ENCODE results near the gene PAX7.

DNA sequence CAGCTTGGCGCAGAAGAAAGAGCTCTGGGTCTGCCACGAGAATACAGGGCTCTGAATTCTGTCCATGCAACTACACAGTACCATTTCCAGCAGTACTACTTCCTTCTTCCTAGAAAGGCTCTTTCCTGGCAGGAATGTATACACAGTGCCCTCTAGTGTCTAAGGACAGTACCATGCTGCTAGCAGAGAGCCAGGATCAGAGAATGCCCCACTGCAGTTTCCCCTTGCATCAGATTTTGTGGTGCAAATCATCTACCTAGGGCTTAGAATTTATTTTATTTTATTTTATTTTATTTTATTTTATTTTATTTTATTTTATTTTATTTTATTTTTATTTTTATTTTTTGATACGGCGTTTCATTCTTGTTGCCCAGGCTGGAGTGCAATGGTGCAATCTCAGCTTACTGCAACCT lies 50.8 kb downstream of the PAX7 start:
- TF ChIP-seq, protein P1, sequence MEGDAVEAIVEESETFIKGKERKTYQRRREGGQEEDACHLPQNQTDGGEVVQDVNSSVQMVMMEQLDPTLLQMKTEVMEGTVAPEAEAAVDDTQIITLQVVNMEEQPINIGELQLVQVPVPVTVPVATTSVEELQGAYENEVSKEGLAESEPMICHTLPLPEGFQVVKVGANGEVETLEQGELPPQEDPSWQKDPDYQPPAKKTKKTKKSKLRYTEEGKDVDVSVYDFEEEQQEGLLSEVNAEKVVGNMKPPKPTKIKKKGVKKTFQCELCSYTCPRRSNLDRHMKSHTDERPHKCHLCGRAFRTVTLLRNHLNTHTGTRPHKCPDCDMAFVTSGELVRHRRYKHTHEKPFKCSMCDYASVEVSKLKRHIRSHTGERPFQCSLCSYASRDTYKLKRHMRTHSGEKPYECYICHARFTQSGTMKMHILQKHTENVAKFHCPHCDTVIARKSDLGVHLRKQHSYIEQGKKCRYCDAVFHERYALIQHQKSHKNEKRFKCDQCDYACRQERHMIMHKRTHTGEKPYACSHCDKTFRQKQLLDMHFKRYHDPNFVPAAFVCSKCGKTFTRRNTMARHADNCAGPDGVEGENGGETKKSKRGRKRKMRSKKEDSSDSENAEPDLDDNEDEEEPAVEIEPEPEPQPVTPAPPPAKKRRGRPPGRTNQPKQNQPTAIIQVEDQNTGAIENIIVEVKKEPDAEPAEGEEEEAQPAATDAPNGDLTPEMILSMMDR (IDR thresholded peaks at IDR 0.05) = peak in 5 of 7 experiments; percentile 13 to 45 (median 27)
- TF ChIP-seq POLR2A (IDR thresholded peaks at IDR 0.05) (no peak), POLR2AphosphoS5 (IDR thresholded peaks at IDR 0.05) (no peak)
